Rectal smooth muscle tissue (tissue), 1 donor: Measurements from ENCODE around the gene PHPT1.

Experiments
- H3K27ac ChIP-seq: one replicate; pipeline ENCODE4 v1.7.0; 2013; ENCODE audit warnings: low read depth, low read length, inconsistent platforms
- H3K27me3 ChIP-seq: one replicate; pipeline ENCODE4 v1.7.0; 2013; ENCODE audit warnings: low read length; ENCODE audit not compliant: control insufficient read depth, insufficient read depth
- H3K36me3 ChIP-seq: one replicate; pipeline ENCODE4 v1.7.0; 2013; ENCODE audit warnings: low read length; ENCODE audit not compliant: control insufficient read depth, insufficient read depth
- H3K4me1 ChIP-seq: one replicate; pipeline ENCODE4 v1.7.0; 2013; ENCODE audit warnings: low read length; ENCODE audit not compliant: control insufficient read depth, insufficient read depth
- H3K4me3 ChIP-seq: one replicate; pipeline ENCODE4 v1.7.0; 2013; ENCODE audit warnings: low read length
- H3K9ac ChIP-seq: one replicate; pipeline ENCODE4 v1.7.0; 2013; ENCODE audit warnings: low read length

Gene PHPT1

DNA sequence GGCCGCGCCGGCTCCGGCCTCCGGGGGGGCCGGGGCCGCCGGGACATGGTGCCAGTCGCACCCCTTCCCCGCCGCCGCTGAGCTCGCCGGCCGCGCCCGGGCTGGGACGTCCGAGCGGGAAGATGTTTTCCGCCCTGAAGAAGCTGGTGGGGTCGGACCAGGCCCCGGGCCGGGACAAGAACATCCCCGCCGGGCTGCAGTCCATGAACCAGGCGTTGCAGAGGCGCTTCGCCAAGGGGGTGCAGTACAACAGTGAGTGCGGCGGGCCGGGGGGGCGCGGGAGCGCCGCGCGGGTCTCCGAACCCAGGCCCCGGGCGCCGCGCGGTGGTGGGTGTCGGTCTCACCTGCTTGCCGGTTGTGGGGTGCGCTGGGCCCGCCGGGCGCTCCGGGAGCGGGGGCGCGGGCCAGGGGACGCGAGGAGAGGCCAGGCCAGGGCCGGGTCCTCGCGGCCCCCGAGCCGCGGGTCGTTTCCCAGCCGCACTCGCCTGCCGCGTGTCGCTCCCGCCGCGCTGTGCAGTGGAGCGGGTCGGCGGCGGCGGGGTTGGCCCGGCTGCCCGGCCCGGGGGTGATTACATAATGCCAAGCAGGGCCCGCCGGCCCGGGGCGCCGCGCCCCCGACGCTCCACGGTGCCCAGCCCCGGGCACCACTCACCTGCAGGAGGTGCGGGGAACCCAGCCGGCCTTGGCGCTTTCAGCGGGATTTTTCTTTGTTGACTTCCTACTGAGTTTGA, 41.0 kb upstream of the PHPT1 start:
- Histone ChIP-seq H3K27ac (peak overlapping the region; percentile 55), H3K9ac (peak overlapping the region; percentile 49), H3K4me3 (peak overlapping the region; percentile 89), H3K36me3 (peaks cover 5% of the 10 kb centered on the region), H3K27me3 (no peaks in the 10 kb centered on the region), H3K4me1 (peaks cover 15% of the 10 kb centered on the region)

DNA sequence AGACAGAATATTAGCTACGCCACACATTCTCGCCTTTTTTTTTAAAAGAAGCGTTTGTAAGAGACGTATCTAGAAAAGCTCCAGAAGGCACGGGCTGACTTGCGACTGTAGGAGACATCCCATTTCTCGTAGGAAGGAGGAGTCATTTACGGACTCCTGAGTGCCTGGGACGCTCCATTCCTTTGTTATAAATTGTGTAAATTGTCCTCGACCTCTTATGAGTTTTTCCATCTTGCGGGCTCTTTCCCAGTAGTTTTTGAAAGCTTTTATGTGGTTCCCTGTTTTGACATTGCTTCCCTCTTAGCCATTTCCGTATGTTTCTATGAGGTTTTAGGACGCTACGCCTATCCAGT, 40.4 kb upstream of the PHPT1 start:
- Histone ChIP-seq H3K27ac (no peak overlapping the region), H3K9ac (no peak overlapping the region), H3K27me3 (no peaks in the 10 kb centered on the region), H3K4me3 (peak overlapping the region; percentile 89), H3K4me1 (peaks cover 15% of the 10 kb centered on the region), H3K36me3 (peaks cover 5% of the 10 kb centered on the region)

DNA sequence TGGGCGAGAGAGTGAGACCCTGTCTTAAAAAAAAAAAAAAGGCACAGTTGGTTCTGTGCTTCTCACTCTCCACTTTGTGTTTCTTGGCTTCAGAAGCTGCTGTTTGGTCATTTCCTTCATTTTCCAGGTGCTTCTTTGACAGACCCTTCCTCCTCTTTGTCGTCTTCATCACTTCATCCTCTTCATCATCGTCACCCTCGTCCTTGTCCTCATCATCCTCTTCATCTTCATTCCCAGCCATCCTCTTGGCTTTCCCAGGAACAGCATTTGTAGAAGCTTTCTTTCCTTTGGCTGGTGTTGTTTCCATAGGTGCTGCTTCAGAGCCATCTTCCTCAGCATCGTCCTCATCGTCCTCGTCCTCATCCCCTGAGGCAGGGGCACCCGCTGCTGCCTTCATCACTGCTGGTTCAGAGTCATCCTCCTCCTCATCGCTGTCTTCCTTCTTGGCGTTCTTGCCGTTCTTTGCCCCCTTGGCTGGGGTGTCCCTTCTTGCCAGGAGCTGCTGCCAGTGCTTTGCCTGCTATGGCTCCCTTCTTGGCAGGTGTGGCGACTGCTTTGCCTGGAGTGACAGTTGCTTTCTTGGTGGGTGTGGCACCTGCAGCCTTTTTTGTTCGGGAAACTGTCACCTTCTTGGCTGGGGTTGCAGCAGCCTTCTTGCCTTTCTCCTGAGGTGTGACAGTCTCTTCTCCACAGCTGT, 34.3 kb upstream of the PHPT1 start:
- Histone ChIP-seq H3K4me3 (no peak overlapping the region), H3K27me3 (no peaks in the 10 kb centered on the region), H3K4me1 (no peaks in the 10 kb centered on the region), H3K36me3 (peaks cover 8% of the 10 kb centered on the region), H3K9ac (no peak overlapping the region), H3K27ac (no peak overlapping the region)

DNA sequence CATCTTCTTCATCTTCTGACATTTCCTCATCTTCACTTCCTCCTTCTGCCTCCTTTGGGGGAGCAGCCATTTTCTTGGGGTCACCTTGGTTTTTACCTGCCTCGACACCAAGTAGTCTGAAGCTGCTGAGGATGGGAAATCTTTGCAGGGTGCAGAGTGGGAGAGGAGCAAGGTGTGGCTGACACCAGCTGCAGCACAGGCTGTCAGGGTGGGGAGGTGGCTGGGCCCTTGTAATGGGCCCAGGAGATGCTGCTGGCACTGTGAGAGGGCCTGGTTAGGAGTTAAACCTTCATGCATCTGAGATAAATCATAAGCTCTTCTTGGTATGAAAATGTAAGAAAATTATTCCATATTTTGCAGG, 33.8 kb upstream of the PHPT1 start:
- H3K27me3 ChIP-seq = no peaks in the 10 kb centered on the region
- H3K9ac ChIP-seq = no peak overlapping the region
- no peaks in the 10 kb centered on the region for H3K4me1 ChIP-seq
- H3K36me3 ChIP-seq = peaks cover 8% of the 10 kb centered on the region
- no peak overlapping the region for H3K4me3 ChIP-seq
- H3K27ac ChIP-seq = no peak overlapping the region

DNA sequence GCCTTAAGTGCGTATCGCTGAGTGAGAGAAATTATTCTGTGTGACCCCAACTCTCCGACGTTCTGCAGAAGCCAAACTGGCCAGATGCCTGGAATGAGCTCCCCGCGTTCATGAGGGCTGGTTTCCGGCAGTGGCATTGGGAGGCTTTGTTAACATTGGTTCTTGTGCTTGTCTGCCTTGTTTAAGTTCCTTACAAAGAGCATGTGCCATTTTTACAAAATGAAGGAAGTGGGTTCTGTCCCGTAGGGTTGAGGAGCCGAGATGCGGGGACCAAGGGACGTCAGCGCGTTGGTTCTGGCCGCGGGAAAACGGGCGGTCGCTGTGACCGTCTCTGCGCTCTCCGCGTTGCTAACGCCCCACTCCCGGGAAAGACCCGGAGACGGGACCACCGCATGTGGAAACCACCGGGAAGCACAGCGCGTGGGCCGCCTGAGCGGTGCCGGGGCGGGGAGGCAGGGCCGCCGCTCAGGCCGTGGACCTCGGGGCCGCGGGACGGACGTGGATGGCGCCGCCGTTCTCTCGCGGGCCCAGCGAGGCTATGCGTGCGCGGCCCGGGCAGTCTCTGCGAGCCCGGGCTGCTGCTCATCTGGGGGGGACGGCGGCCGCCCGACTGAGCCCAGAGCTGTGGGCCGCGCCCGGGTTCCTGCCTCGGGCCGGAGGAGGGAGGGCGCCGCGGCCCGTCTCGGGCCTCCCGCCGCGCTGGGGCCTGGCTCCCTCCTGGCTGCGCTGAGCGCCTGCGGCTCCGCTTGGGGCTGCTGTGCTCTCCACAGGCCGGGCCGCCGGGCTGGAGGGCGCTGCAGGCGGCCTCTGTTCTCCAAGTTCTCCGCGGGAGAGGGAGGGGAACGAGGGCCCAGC, 28.0 kb upstream of the PHPT1 start:
- Histone ChIP-seq H3K36me3 (peaks cover 13% of the 10 kb centered on the region), H3K9ac (no peak overlapping the region), H3K27ac (no peak overlapping the region), H3K4me3 (peak overlapping the region; percentile 10), H3K4me1 (no peaks in the 10 kb centered on the region), H3K27me3 (no peaks in the 10 kb centered on the region)

DNA sequence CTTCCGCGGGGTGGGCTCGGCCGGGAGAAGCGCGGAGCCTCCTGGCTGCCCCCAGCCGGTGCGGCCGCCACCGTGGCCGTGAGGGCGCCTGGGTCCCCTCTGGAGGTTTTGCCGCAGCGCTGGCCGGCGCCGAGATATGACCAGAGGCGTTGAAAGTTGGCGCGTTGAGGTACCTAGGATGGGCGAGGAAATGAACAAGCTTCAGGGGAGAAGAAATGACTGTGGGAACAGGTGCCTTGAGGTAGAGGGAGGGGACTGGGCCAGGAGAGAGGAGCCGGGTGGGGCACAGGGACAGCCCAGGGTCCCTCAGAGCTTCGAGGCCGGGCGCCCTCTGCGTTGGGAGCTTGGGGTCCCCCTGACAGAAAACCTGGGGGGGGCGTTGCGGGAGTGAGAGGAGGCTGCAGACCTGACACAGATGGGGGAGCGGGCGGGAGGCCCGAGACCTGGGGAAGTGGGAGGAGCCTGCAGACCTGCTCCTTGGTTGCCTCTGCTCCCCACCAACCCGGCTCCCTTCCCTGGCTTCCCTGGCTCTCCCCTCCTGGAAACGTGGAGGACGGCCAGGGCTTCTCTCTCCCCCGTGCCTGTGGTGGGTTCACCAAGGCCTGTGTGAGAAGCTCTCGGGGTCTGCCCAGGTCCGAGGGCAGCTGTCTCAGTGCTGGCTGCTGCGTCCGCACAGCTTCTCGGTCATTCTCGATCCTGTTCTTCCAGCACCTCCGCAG, 27.2 kb upstream of the PHPT1 start:
- Histone ChIP-seq H3K27ac (no peak overlapping the region), H3K36me3 (peaks cover 15% of the 10 kb centered on the region), H3K27me3 (no peaks in the 10 kb centered on the region), H3K4me3 (peak overlapping the region; percentile 4), H3K9ac (no peak overlapping the region), H3K4me1 (no peaks in the 10 kb centered on the region)

DNA sequence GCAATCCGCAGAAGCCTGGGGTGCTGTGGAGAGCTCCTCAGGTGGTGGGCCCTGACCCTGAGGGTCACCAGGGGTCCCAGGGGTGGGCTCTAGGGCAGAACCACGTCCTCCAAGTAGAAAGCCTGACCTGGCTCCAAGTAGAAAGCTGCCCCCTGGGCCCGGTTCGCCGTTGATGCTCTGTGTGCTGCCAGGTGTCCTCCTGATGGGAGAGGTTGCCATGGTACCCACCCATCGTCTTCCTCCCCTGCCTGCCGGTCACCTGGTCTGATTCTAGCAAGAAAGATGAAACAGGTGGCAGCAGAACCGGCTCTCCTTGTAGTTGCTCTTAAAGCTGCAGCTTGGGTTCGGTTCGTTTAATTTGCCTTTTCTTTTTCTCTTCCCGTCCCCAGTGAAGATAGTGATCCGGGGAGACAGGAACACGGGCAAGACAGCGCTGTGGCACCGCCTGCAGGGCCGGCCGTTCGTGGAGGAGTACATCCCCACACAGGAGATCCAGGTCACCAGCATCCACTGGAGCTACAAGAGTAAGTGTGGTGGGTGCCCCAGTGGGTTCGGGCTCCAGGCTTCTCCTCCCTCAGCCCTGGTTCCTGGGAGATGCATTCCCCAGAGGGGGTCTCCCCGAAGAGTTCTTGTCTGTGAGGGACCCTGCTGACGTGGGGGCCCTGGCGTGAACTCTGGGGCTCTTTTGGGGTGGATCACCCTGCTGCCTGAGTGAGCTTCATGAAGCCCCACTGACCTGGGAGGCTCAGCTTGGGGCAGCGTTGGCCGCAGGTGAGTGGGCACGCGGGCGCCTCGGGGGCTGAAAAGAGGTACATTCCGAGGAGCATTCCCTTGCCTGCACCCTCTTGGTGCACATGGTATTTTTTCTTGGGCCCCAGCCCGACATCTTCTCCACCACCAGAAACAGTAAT, 25.8 kb upstream of the PHPT1 start:
- H3K27me3 ChIP-seq = no peaks in the 10 kb centered on the region
- H3K27ac ChIP-seq = no peak overlapping the region
- no peak overlapping the region for H3K4me3 ChIP-seq
- H3K4me1 ChIP-seq = no peaks in the 10 kb centered on the region
- H3K36me3 ChIP-seq = peaks cover 17% of the 10 kb centered on the region
- no peak overlapping the region for H3K9ac ChIP-seq

DNA sequence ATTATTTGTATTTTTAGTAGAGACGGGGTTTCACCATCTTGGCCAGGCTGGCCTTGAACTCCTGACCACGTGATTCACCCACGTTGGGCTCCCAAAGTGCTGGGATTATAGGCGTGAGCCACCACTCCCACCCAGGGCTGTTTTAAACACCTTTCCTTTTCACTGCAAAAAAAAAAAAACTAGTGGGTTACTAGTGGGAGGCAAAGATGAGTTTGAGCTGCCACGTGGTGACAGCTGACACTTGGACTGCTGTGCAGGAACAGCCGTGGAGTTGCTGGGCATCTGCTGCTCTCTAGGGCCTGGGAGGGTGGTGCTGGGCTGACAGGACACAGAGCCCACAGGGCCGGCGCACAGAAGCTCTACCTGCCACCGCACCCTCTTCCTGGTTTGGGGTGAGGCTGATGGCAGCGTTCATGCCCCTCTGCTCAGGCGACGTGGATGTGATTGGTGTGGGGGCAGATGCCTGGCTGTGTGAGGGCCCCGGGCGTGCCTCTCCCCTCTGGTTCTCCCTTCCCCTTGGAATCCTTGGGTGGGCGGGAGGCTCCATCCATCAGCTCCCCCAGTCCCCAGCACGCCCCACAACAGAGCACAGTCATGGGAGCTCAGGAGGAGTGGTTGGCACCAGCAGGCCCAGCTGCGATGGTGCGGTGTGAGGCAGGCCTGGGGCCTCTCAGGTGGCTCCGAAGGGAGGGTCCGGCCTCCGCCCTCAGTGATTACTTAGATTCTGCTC, 24.5 kb upstream of the PHPT1 start:
- Histone ChIP-seq H3K4me1 (no peaks in the 10 kb centered on the region), H3K36me3 (peaks cover 22% of the 10 kb centered on the region), H3K27me3 (no peaks in the 10 kb centered on the region), H3K9ac (no peak overlapping the region), H3K27ac (no peak overlapping the region), H3K4me3 (no peak overlapping the region)

DNA sequence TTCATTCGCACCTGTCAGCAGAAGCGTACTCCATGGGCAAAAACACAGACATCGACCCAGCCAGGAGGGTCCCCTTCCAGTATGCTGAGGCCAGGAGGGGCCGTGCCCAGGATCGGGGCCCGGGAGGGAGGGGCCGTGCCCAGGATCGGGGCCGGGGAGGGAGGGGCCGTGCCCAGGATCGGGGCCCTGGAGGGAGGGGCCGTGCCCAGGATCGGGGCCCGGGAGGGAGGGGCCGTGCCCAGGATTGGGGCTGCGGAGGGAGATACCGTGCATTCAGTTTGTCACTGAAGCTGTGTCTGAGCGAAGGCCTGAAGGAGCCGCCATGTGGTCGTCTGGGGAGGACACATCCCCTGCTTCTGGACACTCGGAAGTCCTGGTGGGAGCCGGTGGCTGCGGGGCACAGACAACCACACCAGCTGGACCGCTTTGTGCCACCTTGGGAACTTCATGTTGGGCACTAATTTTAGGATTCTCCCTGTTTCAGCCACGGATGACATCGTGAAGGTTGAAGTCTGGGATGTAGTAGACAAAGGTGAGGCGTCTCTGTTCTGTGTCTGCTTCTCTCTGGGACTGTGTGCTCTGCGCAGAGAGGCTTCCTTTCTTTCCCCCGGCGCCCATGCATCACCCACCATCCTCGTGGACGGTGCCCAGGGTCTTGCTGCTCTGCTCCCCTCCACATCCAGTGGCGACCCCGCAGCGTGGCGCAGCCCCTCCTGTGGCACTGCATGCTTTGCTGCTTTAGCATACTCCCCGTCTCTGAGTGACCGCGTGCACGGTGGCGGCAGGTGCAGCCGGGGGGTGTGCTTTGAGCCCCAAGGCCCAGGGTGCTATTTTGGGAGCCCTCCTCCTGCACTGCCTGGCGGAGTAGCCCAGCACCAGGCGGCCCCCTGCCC, 23.7 kb upstream of the PHPT1 start:
- H3K36me3 ChIP-seq = peaks cover 28% of the 10 kb centered on the region
- H3K27me3 ChIP-seq = no peaks in the 10 kb centered on the region
- no peak overlapping the region for H3K27ac ChIP-seq
- no peaks in the 10 kb centered on the region for H3K4me1 ChIP-seq
- H3K4me3 ChIP-seq = no peak overlapping the region
- no peak overlapping the region for H3K9ac ChIP-seq

DNA sequence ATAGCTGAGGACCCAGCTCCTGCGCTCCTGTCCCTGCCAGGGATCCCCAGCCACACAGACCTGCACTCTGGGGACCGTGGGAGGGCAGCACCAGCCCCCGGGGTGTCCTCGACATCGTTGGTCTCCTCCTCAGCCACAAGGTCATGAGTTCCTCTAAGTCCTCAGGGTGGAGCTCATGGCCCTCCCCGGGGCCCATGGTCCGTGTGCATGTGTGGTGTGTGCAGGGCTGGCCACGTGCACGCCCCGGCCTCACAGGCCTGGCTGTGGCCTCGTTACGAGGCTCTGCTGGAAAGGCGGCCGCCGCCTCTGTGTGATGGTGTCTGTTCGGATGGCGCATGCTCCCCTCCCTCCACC, 23.0 kb upstream of the PHPT1 start:
- no peaks in the 10 kb centered on the region for H3K27me3 ChIP-seq
- H3K4me1 ChIP-seq = no peaks in the 10 kb centered on the region
- H3K36me3 ChIP-seq = peaks cover 34% of the 10 kb centered on the region
- no peak overlapping the region for H3K27ac ChIP-seq
- H3K9ac ChIP-seq = no peak overlapping the region
- H3K4me3 ChIP-seq = no peak overlapping the region
